CD4-positive, alpha-beta T cell treated with Interleukin-17A for 1 hour (primary cell): ENCODE measurements around the gene ARHGEF37.
A peak's percentile ranks its signal among the peaks of the same experiment; 100 is the strongest.
"Not testable (repeated sequence)": the region's sequence is repeated elsewhere in the genome, so short reads cannot be mapped to it uniquely, and the experiment has no call there.

ENCODE experiments used
- DNase-seq: peaks from one replicate; pipeline ENCODE4 v3.0.0-alpha.2; 2020

The ARHGEF37 gene

GRCh38 chr5:149654231-149654630 lies 72.9 kb downstream of the ARHGEF37 start:
- DNase-seq: no peak

- no peak for DNase-seq
Observed at GRCh38 chr5:149654883-149655505, 73.7 kb downstream of the ARHGEF37 start.

- DNase-seq: no peak
Observed at GRCh38 chr5:149656576-149657182, 75.4 kb downstream of the ARHGEF37 start.

GRCh38 chr5:149657324-149657723 lies 76.0 kb downstream of the ARHGEF37 start:
- no peak for DNase-seq

GRCh38 chr5:149658299-149658698 lies 77.0 kb downstream of the ARHGEF37 start:
- DNase-seq: no peak

GRCh38 chr5:149664083-149664482 lies 82.8 kb downstream of the ARHGEF37 start:
- DNase-seq: no peak

GRCh38 chr5:149664666-149665415 lies 83.5 kb downstream of the ARHGEF37 start:
- DNase-seq: no peak

- DNase-seq: no peak
Observed at GRCh38 chr5:149665416-149666175, 84.3 kb downstream of the ARHGEF37 start.

- DNase-seq: no peak
Observed at GRCh38 chr5:149666212-149666852, 85.0 kb downstream of the ARHGEF37 start.

GRCh38 chr5:149667084-149667828 lies 86.0 kb downstream of the ARHGEF37 start:
- peak; percentile 34 for DNase-seq

GRCh38 chr5:149667829-149668330 lies 86.6 kb downstream of the ARHGEF37 start:
- no peak for DNase-seq

- DNase-seq: not testable (repeated sequence)
Observed at GRCh38 chr5:149669273-149669672, 88.0 kb downstream of the ARHGEF37 start.

- no peak for DNase-seq
Observed at GRCh38 chr5:149671544-149671943, 90.2 kb downstream of the ARHGEF37 start.

- DNase-seq: no peak
Observed at GRCh38 chr5:149672701-149673476, 91.6 kb downstream of the ARHGEF37 start.

GRCh38 chr5:149674686-149675085 lies 93.4 kb downstream of the ARHGEF37 start:
- DNase-seq: no peak

- no peak for DNase-seq
Observed at GRCh38 chr5:149675610-149676201, 94.4 kb downstream of the ARHGEF37 start.

- DNase-seq: peak; percentile 25
Observed at GRCh38 chr5:149677731-149678130, 96.4 kb downstream of the ARHGEF37 start.

- DNase-seq: no peak
Observed at GRCh38 chr5:149679876-149680809, 98.8 kb downstream of the ARHGEF37 start.

- peak; percentile 24 for DNase-seq
Observed at GRCh38 chr5:149680810-149681221, 99.5 kb downstream of the ARHGEF37 start.
